Lung (tissue), 12 donors: ENCODE data around the gene POU4F2. TPM values are rescaled to one million over a fixed set of nuclear protein-coding genes. Genes with fewer than 3 reads are reported as not detected.

Experiments
- ATAC-seq: fragments of 200-7000 bp; cut with Tn5 transposase; one replicate; pipeline ENCODE4 v1.9.1; 2020; ENCODE audit warnings: moderate number of reproducible peaks; ENCODE audit not compliant: insufficient read depth, low FRiP score
- DNase-seq, 3 donors: peaks; one replicate each; pipeline ENCODE4 v3.0.0-alpha.2; 2013 to 2017
- H3K27ac ChIP-seq, 2 donors: one replicate each; pipeline ENCODE4 v1.5.1; 2013; ENCODE audit warnings: mild to moderate bottlenecking in 2 of 2, moderate library complexity in 2 of 2, control low read depth in 1 of 2, inconsistent platforms in 1 of 2, low read depth in 1 of 2, low read length in 1 of 2
- H3K27me3 ChIP-seq, 3 donors: one replicate each; pipeline ENCODE4 v1.5.1; 2013; ENCODE audit warnings: low read length in 2 of 3; ENCODE audit not compliant: control insufficient read depth in 3 of 3, insufficient read depth in 3 of 3
- H3K36me3 ChIP-seq, 4 donors: one replicate each; pipeline ENCODE4 v1.5.1; 2013; ENCODE audit warnings: low read length in 4 of 4, mild to moderate bottlenecking in 1 of 4, moderate library complexity in 1 of 4; ENCODE audit not compliant: control insufficient read depth in 4 of 4, insufficient read depth in 4 of 4
- H3K4me1 ChIP-seq, 5 donors: one replicate each; pipeline ENCODE4 v1.5.1; 2013; ENCODE audit warnings: low read length in 5 of 5, mild to moderate bottlenecking in 2 of 5, moderate library complexity in 1 of 5; ENCODE audit not compliant: control insufficient read depth in 5 of 5, insufficient read depth in 5 of 5
- H3K4me3 ChIP-seq: one replicate; pipeline ENCODE4 v1.5.1; 2013; ENCODE audit warnings: mild to moderate bottlenecking, control low read depth, moderate library complexity
- H3K9ac ChIP-seq, 2 donors: one replicate each; pipeline ENCODE4 v1.5.1; 2013; ENCODE audit warnings: low read length in 2 of 2, control low read depth in 1 of 2; ENCODE audit not compliant: insufficient read depth in 1 of 2
- H3K9me3 ChIP-seq, 4 donors: one replicate each; pipeline ENCODE4 v1.5.1; 2013; ENCODE audit warnings: low read length in 3 of 4, mild to moderate bottlenecking in 1 of 4, moderate library complexity in 1 of 4; ENCODE audit not compliant: control insufficient read depth in 4 of 4, insufficient read depth in 3 of 4
- CTCF ChIP-seq: IDR thresholded peaks from 2 replicates; pipeline ENCODE4 v1.5.1; 2012; ENCODE audit warnings: mild to moderate bottlenecking; ENCODE audit errors: control extremely low read depth, extremely low read depth
- WGBS, 2 donors: extraction: QIAGEN DNeasy Blood & Tissue Kit; methylation state at CpG; one replicate each; pipeline ENCODE4 v1.1.7; 2013; 5-methylcytosine and 5-hydroxymethylcytosine counted together
- polyA plus RNA-seq, 2 donors: library from polyadenylated mRNA; stranded (reverse); fragments of 200-250 nt; gene quantifications; one replicate each; pipeline ENCODE4 v1.2.1, GENCODE V29; 2013
- total RNA-seq, 2 donors: library from RNA; depleted of rRNA in 1 of 2; stranded (reverse); fragments of >200 nt in 1 of 2; gene quantifications; one replicate each; pipeline ENCODE4 v1.2.1, GENCODE V29; 2014 to 2021
- donor health status: control.
- donor health status: control.
- donor health status: Bipolar disorder and iron deficiency.
- donor health status: healthy.
- donor health status: DM: yes; HTN: yes; CAD: no.

The POU4F2 gene
- total and polyA plus RNA-seq, 4 donors = 0.06 TPM; not detected in 3

- H3K4me1 ChIP-seq = peaks cover 0 to 21% (median 0%) of the 10 kb centered on the region in 5 donors
- DNase-seq (no peak), ATAC-seq (no peak)
- WGBS, 2 donors = 4 to 8% methylated on average over 43 to 46 of the region's 46 CpGs
- H3K9me3 ChIP-seq = peaks cover 0 to 14% (median 0%) of the 10 kb centered on the region in 4 donors
- H3K27me3 ChIP-seq = peaks cover 25 to 91% (median 68%) of the 10 kb centered on the region in 3 donors
- TF ChIP-seq CTCF = no peak
- no peak overlapping the region for H3K27ac ChIP-seq
- H3K36me3 ChIP-seq = no peaks in the 10 kb centered on the region
- H3K4me3 ChIP-seq = no peak overlapping the region
- no peak overlapping the region for H3K9ac ChIP-seq
Observed at GRCh38 chr4:146640021-146640464, 1.4 kb downstream of the POU4F2 start.

GRCh38 chr4:146640465-146641061, 1.9 kb downstream of the POU4F2 start:
- H3K9ac ChIP-seq = no peak overlapping the region
- no peak overlapping the region for H3K27ac ChIP-seq
- H3K9me3 ChIP-seq = peaks cover 0 to 14% (median 0%) of the 10 kb centered on the region in 4 donors
- H3K4me3 ChIP-seq = no peak overlapping the region
- no peak for DNase-seq
- ATAC-seq = no peak
- no peaks in the 10 kb centered on the region for H3K36me3 ChIP-seq
- H3K27me3 ChIP-seq = peaks cover 25 to 91% (median 66%) of the 10 kb centered on the region in 3 donors
- WGBS, 2 donors = 4 to 5% methylated on average over 37 of the region's 37 CpGs
- peaks cover 0 to 21% (median 0%) of the 10 kb centered on the region in 5 donors for H3K4me1 ChIP-seq
- TF ChIP-seq CTCF = no peak

GRCh38 chr4:146641762-146642161, 3.1 kb downstream of the POU4F2 start:
- DNase-seq (no peak), ATAC-seq (no peak)
- Histone ChIP-seq H3K27ac (no peak overlapping the region), H3K9ac (no peak overlapping the region), H3K27me3 (peaks cover 25 to 91% (median 66%) of the 10 kb centered on the region in 3 donors), H3K36me3 (no peaks in the 10 kb centered on the region), H3K4me3 (no peak overlapping the region), H3K4me1 (peaks cover 0 to 21% (median 0%) of the 10 kb centered on the region in 5 donors), H3K9me3 (peaks cover 0 to 14% (median 0%) of the 10 kb centered on the region in 4 donors)
- 9 to 16% methylated on average over 3 of the region's 3 CpGs for WGBS, 2 donors
- no peak for TF ChIP-seq CTCF
